H54 (cell line): ENCODE results near the gene EDEM2.

Experiments used
- DNase-seq: peaks from one replicate; pipeline ENCODE4 v3.0.0; 2011; ENCODE audit warnings: low spot score, mixed read lengths; ENCODE audit not compliant: insufficient read length
- FAIRE-seq: peaks from 3 replicates; lab custom pipeline; 2011; peaks lifted over from hg19 to GRCh38; lab: Jason Lieb, UNC
- POLR2A ChIP-seq: IDR thresholded peaks from 2 replicates; pipeline ENCODE4 v1.6.1; 2011; ENCODE audit warnings: low read depth, mild to moderate bottlenecking, low read length

Gene EDEM2

GRCh38 chr20:35066194-35066593 lies 80.9 kb downstream of the EDEM2 start:
- TF ChIP-seq POLR2A = no peak
- FAIRE-seq (no peak), DNase-seq (no peak)
